OCI-LY3 (cell line): ENCODE results near the gene TMEM201.

Source experiments
- EZH2phosphoT487 ChIP-seq: fragments of 200-600 bp; shearing (Covaris generic); IDR thresholded peaks from 2 replicates; pipeline ENCODE4 v1.6.1; 2018; ENCODE audit warnings: antibody characterized with exemption, mixed run types, low read depth
- TF ChIP-seq, protein P1 (sequence below): fragments of 200-600, 300-600 bp; sonication (generic); IDR thresholded peaks from 2 replicates; pipeline ENCODE4 v1.5.1; 2014; ENCODE audit warnings: antibody characterized with exemption, low read length, low read depth

GRCh38 chr1:9580942-9581341 lies 7.8 kb upstream of the TMEM201 start:
- TF ChIP-seq, protein P1, sequence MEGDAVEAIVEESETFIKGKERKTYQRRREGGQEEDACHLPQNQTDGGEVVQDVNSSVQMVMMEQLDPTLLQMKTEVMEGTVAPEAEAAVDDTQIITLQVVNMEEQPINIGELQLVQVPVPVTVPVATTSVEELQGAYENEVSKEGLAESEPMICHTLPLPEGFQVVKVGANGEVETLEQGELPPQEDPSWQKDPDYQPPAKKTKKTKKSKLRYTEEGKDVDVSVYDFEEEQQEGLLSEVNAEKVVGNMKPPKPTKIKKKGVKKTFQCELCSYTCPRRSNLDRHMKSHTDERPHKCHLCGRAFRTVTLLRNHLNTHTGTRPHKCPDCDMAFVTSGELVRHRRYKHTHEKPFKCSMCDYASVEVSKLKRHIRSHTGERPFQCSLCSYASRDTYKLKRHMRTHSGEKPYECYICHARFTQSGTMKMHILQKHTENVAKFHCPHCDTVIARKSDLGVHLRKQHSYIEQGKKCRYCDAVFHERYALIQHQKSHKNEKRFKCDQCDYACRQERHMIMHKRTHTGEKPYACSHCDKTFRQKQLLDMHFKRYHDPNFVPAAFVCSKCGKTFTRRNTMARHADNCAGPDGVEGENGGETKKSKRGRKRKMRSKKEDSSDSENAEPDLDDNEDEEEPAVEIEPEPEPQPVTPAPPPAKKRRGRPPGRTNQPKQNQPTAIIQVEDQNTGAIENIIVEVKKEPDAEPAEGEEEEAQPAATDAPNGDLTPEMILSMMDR, result no peak
- TF ChIP-seq EZH2phosphoT487, result no peak
